Bladder microvascular endothelial cell (primary cell): ENCODE results near the gene REST. TPM values are rescaled to one million over a fixed set of nuclear protein-coding genes. Genes with fewer than 3 reads are reported as not detected.

Experiments used
- total RNA-seq: library from RNA; depleted of rRNA; stranded (reverse); fragments of >200 nt; gene quantifications from 2 replicates; pipeline ENCODE4 v1.2.3, GENCODE V29; 2014

Gene REST, protein sequence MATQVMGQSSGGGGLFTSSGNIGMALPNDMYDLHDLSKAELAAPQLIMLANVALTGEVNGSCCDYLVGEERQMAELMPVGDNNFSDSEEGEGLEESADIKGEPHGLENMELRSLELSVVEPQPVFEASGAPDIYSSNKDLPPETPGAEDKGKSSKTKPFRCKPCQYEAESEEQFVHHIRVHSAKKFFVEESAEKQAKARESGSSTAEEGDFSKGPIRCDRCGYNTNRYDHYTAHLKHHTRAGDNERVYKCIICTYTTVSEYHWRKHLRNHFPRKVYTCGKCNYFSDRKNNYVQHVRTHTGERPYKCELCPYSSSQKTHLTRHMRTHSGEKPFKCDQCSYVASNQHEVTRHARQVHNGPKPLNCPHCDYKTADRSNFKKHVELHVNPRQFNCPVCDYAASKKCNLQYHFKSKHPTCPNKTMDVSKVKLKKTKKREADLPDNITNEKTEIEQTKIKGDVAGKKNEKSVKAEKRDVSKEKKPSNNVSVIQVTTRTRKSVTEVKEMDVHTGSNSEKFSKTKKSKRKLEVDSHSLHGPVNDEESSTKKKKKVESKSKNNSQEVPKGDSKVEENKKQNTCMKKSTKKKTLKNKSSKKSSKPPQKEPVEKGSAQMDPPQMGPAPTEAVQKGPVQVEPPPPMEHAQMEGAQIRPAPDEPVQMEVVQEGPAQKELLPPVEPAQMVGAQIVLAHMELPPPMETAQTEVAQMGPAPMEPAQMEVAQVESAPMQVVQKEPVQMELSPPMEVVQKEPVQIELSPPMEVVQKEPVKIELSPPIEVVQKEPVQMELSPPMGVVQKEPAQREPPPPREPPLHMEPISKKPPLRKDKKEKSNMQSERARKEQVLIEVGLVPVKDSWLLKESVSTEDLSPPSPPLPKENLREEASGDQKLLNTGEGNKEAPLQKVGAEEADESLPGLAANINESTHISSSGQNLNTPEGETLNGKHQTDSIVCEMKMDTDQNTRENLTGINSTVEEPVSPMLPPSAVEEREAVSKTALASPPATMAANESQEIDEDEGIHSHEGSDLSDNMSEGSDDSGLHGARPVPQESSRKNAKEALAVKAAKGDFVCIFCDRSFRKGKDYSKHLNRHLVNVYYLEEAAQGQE
- 15.1 and 33.0 TPM in 2 replicates for total RNA-seq

DNA sequence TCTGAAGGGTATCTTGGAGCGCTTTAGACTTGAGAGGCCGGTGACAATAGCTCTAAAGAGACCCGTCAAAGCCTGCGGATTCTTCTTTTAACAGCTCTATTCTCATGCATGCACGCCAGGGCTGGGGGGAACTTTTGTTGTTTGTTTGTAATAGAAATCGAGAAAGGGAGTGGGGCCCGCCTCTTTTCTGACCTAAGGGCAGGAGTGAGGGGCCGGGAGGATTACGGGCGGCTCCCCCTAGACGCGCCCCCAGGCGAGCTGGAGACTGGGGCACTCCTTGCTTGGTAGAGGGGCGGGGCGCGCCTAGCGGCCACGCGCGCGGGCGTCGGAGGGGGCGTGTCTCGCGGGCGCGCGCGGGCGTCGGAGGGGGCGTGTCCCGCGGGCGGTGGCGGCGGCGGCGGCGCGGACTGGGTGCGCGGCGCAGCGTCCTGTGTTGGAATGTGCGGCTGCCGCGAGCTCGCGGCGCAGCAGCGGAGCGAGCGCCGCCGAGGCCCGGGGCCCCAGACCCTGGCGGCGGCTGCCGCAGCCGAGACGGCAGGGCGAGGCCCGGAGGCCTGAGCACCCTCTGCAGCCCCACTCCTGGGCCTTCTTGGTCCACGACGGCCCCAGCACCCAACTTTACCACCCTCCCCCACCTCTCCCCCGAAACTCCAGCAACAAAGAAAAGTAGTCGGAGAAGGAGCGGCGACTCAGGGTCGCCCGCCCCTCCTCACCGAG is at the start of gene REST:
REST (plus strand) TSS at position 412 of the 717 bp plus-strand sequence. CDS start 2,739 bp downstream, outside the sequence.

DNA sequence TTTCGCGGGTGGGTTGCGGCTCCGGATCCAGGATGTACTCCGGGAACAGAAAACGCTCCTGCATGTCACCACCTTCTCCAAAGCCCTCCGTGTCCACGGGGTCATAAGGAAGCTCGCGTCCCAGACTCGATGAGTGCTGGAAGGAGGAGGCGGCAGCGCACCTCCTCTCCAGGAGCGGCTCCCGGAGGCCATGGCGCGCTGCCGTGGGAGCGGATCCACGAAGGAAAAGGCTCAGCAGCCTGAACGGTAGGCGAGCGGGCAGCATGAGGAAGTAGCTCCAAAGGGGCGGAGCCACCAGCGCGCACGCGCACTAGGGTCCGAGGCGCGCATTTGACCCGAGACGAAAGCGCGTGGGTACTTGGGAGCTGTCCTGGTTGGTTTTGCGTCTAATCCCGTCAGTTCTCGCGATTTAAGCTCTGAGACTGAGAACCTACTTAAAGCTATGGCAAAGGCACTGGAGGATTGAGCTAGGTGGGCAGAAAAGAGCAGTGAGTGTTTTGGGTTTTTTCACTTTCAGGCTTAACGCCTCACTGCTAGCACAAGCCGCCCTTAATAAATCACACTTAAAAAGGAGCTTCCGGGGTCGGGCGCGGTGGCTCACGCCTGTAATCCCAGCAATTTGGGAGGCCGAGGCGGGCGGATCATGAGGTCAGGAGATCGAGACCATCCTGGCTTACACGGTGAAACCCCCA is 69.8 kb downstream of the REST start, which contains the start of gene NOA1:
NOA1 (minus strand) TSS at position 286 of the 692 bp plus-strand sequence; CDS start at position 265, 21 bp downstream.

DNA sequence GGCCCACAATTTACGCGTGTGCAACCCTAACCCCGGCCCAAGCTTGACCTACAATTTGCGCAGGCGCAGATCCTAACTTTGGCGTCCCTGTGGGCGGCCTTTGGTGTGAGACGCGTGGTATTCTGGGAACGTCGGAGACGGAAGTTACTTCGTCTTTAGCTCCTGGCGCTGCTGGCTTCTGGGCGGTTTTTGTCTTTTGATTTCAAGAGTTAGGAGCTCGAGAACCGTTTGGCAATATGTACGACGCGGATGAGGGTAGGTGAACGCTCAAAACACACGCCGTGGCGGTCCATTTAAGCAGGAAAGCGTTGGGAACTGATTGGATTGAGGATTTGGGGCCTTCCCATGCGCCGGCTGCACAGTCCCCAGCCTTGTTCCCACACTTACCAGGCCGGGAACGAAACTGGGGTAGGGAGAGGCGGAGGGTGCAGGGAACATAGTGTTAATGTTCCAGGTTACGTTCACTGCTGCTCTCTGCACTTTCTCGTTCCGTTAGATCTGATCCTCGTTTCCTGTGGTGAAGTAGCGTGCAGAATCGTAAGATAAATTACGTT is 71.1 kb downstream of the REST start, which contains the start of gene POLR2B:
POLR2B (plus strand) TSS at position 147 of the 554 bp plus-strand sequence; CDS start at position 237, 90 bp downstream.

Other genes with a start within 250 kb of the REST start
- gene HOPX, start 226.6 kb upstream of the REST start, total RNA-seq = 0.13 and 1.1 TPM in 2 replicates
- not detected in 2 replicates for gene SPINK2, start 86.2 kb upstream of the REST start, total RNA-seq
- gene NOA1, start 69.7 kb downstream of the REST start, total RNA-seq = 15.1 and 16.0 TPM in 2 replicates
- 75.1 and 178 TPM in 2 replicates for gene POLR2B, start 71.0 kb downstream of the REST start, total RNA-seq
- gene IGFBP7, start 202.5 kb downstream of the REST start, total RNA-seq = 663 and 1,922 TPM in 2 replicates